Dermis microvascular lymphatic vessel endothelial cell (primary cell): ENCODE results near the gene FAM20C. TPM values are rescaled to one million over a fixed set of nuclear protein-coding genes. Genes with fewer than 3 reads are reported as not detected.
"Not testable (repeated sequence)": the region's sequence is repeated elsewhere in the genome, so short reads cannot be mapped to it uniquely, and the experiment has no call there.

ENCODE experiments used
- DNase-seq, 2 donors: peaks; one replicate each; pipeline versions ENCODE4 v3.0.0 to v3.0.0-alpha.2; 2010; ENCODE audit warnings: low read depth in 2 of 2
- total RNA-seq: library from RNA; depleted of rRNA; stranded (reverse); fragments of >200 nt; gene quantifications from 2 replicates; pipeline ENCODE4 v1.2.1, GENCODE V29; 2014

Gene FAM20C
- total RNA-seq, 1 donor from 2014 or later, result 1.2 TPM

GRCh38 chr7:289209-289755 is 96.9 kb downstream of the FAM20C start:
- DNase-seq, result no peak

GRCh38 chr7:289756-290553 is 97.6 kb downstream of the FAM20C start, which contains the start of gene FOXL3:
FOXL3 (plus strand) TSS chr7:290170; CDS start chr7:290170, 0 bp downstream.
- no peak for DNase-seq

- no peak for DNase-seq
These were observed 98.4 kb downstream of the FAM20C start for GRCh38 chr7:290554-291372.

GRCh38 chr7:291373-292092 is 99.2 kb downstream of the FAM20C start:
- no peak for DNase-seq

- DNase-seq, result no peak
These were observed 99.9 kb downstream of the FAM20C start for GRCh38 chr7:292226-292625.

- no peak for DNase-seq
These were observed 100.5 kb downstream of the FAM20C start for GRCh38 chr7:292826-293225.

GRCh38 chr7:293681-294439 is 101.5 kb downstream of the FAM20C start:
- DNase-seq, result no peak

- DNase-seq, result no peak
These were observed 102.2 kb downstream of the FAM20C start for GRCh38 chr7:294440-295154.

GRCh38 chr7:295155-296154 is 103.1 kb downstream of the FAM20C start:
- no peak for DNase-seq

- DNase-seq, result no peak
These were observed 104.1 kb downstream of the FAM20C start for GRCh38 chr7:296373-296945.

GRCh38 chr7:297141-297540 is 104.8 kb downstream of the FAM20C start:
- DNase-seq, result not testable (repeated sequence)

- DNase-seq, result no peak
These were observed 105.4 kb downstream of the FAM20C start for GRCh38 chr7:297611-298374.

- no peak for DNase-seq
These were observed 106.0 kb downstream of the FAM20C start for GRCh38 chr7:298375-298702.

GRCh38 chr7:298743-299142 is 106.4 kb downstream of the FAM20C start:
- no peak for DNase-seq

- no peak for DNase-seq
These were observed 106.8 kb downstream of the FAM20C start for GRCh38 chr7:299169-299568.

GRCh38 chr7:299628-300027 is 107.3 kb downstream of the FAM20C start:
- no peak for DNase-seq

- no peak for DNase-seq
These were observed 107.7 kb downstream of the FAM20C start for GRCh38 chr7:300048-300447.
